Raji (cell line): Measurements from ENCODE around the gene SLC9A9.

Experiments used
- POLR2A ChIP-seq: IDR thresholded peaks from 2 replicates; pipeline ENCODE4 v1.6.1; 2011; ENCODE audit warnings: low read depth, low read length, control low read depth; ENCODE audit not compliant: insufficient read depth

SLC9A9 gene

GRCh38 chr3:143794793-143795462 is 53.3 kb downstream of the SLC9A9 start:
- no peak for TF ChIP-seq POLR2A

GRCh38 chr3:143793971-143794370 is 54.3 kb downstream of the SLC9A9 start:
- TF ChIP-seq POLR2A: no peak

DNA sequence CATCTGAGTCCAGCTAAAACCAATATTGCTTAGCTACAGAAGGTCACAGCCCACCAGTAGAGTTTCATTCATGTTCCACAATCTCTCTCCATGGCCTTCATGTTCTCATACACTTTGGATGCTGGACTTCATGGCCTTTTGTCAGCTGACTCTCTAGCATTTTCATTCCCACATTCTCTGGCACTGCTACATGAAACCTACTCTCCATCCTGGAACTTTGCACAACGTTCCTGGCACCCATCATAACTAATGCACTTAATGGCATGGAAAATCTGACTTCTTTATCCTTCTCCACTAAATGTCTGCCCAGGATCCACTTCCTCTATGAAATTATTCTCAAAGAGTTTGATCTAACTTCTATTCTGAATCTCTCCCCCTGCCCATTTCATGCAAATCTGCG is 56.9 kb downstream of the SLC9A9 start:
- TF ChIP-seq POLR2A: no peak

DNA sequence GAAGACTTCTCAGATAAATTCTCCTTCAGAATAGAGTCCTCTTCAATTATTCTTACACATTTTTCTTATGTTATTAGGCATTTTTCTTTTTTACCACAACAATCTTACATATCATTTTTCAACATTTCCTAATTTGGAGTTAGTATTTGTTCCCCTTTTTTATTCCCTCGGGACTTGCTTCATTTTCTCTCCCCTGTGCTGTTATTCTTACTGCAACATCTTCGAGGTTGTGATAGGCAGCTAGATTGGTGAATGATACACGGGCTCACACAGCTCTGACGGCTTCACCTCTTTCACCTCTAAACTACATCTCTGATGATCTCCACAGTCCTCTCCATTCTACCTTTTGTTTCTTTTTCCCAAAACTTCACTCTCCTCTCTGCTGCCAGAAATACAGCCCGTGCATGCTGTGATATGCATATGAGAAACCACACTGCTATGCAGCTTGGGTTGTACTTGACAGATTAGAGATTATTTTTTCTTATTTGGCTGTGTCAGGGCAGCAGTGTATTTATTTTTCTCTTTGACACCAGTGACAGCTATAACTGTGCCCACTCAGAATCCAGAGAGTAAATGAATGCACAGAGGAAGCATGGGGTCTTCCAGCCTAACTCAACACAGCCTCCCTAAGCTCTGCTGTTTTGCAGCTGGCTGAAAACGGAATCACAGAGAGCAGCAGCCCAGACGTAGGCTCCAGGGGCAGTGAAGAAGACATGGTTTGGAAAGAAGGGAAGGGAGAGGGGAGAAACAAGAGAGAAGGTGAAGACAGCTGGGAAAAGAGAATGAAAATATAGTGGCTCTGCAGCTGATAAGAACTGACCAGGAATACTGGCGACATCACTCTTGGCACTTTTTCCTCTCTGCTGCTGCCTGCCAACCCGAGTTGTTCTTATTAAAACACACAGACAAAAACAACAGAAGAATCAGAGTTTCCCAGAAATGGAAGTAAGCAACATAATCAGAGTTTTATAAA is 61.8 kb downstream of the SLC9A9 start:
- no peak for TF ChIP-seq POLR2A

GRCh38 chr3:143784446-143784845 is 63.8 kb downstream of the SLC9A9 start:
- TF ChIP-seq POLR2A: no peak

DNA sequence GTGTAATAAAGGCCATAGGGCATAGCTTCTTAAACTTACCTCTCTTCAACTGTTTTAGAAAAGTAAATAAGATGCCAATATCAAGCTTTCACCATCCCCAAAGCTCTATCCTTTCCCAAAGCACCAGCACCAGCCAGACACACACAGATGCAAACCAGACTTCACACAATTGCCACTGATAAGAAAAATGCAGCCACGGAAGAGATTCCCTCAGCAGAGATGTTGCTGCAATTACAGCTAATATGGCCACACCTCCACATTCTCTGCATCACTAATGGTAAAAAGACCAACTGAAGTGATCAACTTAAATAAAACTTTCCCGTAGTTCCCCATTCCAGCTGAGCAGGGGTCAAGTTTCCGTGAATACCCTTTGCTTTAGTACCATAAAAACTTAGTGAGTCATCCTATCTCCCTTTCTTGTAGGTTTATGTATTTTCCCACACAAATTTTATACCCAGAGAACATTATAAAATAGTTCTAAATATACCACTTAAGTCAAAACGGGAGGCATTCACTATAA is 64.4 kb downstream of the SLC9A9 start:
- TF ChIP-seq POLR2A: no peak

- TF ChIP-seq POLR2A: no peak
Observed at GRCh38 chr3:143775459-143775858, 72.8 kb downstream of the SLC9A9 start.

GRCh38 chr3:143771939-143772338 is 76.3 kb downstream of the SLC9A9 start:
- TF ChIP-seq POLR2A: no peak

DNA sequence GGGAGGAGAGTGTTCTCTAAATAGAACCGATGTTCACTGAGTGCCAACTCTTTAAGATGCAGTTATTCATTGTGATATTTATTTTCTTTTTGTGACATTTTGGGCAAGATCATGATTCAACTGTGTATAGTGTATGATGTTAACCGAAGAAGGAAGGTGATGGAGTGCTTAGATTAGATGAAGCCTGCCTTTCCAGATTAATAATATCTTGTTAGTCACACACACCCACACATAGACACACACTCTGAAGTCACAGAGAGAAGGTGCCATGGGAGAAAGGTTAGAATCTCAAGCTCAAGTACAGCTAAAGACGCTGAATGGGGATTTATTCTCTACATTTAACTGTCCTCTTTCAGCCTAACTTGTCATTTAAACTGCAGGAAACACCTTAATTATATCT is 77.0 kb downstream of the SLC9A9 start:
- no peak for TF ChIP-seq POLR2A

DNA sequence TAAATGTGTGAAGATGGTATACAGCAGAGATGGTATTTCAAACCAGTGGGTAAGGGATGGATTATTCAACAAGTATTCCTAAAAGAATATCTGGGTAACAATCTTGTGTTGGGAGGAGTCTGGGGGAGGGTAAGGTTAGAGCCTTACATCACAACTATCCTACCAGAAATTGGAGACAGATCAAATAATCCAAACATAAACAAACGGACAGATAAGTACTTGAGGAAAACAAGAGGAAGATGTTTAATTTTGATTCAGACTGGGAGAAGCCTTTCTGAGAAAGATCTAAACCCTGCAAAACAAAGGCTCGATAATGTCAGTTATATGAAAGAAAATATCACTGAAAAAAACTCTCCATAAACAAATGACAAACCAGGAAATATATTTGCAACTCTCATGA is 77.9 kb downstream of the SLC9A9 start:
- TF ChIP-seq POLR2A: no peak

DNA sequence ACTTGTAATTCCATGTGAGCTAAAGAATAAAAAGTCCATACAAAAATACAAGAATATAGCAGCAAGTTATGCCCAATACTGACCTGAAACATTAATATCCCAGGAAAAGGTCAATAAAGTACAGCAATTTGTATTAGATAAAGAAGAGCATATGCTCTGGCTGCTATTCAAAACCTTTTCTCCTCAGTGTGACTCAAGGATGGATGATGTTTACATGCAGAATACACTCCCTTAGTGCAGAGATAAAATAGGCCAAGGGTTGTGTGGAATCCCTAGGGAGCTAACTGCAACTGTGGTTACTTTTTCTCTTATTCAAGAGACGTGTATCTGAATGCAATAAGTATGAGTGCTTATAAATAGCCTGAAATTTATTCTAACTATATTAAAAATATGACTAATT is 78.7 kb downstream of the SLC9A9 start:
- no peak for TF ChIP-seq POLR2A

- no peak for TF ChIP-seq POLR2A
Observed at GRCh38 chr3:143764840-143765239, 83.4 kb downstream of the SLC9A9 start.

DNA sequence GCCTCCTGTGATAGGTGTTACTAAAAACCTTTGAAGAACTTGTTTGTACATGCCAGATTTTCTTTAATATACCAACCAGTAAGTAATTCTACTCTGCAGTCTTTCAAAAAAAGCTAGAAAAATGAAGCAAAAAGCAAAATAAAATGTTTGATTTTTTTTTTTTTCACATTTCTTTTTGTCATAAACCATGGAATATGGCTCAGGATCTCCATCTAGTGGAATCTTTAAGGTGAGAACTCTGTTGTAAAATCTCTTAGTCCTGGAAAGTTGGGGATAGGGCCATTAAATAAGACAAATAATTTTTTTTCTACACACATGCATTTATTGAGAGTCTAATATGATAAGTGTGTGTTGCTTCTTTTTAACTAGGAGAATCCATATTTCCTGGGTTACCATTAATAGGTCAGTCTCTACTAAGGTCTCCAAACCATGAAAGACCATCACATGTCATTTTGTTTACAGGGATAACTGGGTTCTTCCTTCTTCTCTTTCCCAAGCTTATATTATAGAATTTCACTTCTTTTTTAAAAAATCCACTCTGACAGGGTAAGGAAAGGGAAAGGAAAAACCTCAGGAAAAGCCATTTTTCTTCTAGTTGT is 84.6 kb downstream of the SLC9A9 start:
- no peak for TF ChIP-seq POLR2A

DNA sequence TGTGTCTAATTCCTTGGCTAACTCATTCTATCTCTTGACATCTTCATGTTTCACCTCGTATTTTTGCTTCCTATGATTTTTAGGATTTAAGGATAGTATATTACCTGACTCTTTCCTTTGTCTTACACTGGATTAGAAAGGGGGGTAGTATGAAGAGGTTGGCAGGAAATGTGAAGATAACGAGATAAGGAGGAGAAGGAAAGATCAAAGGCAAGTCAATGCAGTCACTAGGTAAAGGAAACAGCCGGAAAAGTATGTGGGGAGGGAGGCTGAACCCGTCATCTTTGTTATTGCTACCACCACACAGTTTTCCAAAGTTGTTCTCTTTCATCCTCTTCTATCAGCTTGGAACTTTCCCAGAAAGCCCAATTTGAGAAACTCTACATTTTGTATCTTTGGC is 90.6 kb downstream of the SLC9A9 start:
- no peak for TF ChIP-seq POLR2A

GRCh38 chr3:143755978-143756377 is 92.3 kb downstream of the SLC9A9 start:
- TF ChIP-seq POLR2A: no peak

DNA sequence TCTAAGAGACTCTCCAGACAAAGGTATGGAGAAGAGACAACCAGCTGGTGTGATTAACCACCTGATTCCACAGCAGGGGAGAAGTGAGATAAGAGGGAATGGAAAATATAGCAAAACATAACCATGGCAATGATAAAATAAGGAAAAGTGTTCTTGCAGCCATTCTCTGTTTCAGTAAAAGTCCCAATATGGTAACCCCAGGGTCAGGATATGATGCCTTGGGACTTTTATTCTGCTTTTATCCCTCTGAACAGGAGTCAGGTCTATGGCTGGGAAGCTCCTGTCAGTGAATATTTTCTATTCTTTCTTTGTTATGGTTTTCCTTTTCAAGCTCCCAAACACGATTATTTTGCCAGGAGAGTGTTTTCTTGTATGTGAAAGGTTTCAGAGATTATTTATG is 94.2 kb downstream of the SLC9A9 start:
- TF ChIP-seq POLR2A: no peak

DNA sequence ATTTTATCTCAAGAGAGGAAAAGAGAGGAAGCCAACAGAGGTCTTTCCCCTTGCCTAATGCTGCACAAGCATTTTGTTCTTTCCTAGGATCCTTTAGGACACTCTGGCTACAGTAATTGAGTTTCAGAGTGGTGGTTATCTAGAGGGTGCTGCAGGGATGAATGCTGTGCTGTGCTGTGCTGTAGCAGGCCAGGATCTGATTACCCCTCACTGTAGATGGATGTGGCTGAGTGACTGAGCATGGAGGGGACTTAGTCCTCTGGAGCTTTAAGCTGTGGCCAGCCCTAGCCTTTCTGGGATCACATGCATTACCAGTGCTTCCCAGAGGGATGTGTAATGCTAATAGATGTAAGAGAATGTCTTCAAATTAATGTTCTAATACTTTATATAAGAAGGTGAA is 94.8 kb downstream of the SLC9A9 start:
- no peak for TF ChIP-seq POLR2A
